GM21737 (cell line): Measurements from ENCODE around the gene SERPINA12.

Experiments used
- ATAC-seq: cut with Tn5 transposase; IDR thresholded peaks from one replicate; pipeline ENCODE4 v1.9.1; 2021; ENCODE audit warnings: mild to moderate bottlenecking, moderate library complexity; ENCODE audit not compliant: unreplicated experiment

SERPINA12 gene

GRCh38 chr14:94467728-94468520 is 41.3 kb downstream of the SERPINA12 start:
- ATAC-seq, result no peak

DNA sequence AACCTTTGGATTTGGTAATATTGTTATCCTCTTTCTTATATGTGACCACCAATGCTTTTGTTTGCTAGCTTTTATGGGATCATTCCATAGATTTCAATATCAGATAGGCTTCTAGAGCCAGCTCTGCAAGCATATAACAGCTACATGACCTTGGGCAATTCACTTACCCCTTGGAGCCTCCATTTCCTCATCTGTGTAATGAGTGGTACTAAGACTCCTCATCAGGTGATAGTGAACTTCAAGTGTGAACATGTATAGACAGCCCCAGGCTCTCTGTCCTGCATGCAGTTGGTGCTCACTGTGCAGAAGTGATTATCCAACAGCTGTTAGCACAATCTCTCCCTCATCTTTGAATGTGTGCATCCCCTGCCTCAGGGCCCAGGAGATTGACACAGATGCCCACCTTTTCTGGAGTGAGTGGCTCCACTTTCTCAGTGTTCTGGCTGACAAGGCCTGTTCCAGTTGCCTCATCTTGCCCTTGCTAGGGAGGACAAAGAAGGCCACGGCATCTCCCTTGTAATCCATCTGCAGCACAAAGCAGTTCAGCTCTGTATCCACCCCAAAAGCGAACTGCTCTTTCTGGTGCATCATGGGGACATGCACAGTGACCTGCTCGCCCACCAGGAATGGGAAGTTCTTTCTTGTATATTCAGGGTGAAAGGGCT is 42.4 kb downstream of the SERPINA12 start:
- no peak for ATAC-seq

- ATAC-seq, result no peak
Measured at GRCh38 chr14:94465042-94465441, 44.2 kb downstream of the SERPINA12 start.

DNA sequence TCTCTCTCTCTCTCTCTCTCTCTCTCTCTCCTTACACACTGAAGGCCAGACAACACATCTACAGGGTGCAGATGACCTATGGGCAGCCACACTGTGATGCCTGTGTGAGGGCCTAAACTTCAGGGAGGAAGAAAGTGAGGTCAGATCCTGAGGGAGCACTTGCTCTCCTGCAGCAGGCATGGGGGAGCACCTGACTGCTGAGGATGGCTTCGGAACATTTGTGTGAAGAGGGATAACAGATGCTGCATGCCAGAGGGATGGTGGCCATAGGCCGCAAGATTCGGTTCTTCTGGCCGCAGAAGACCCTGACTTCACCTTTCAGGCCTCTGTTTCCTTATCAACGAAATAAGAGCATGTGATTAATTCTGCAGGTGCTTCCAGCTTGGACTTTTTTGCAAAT is 45.0 kb downstream of the SERPINA12 start:
- ATAC-seq, result no peak

DNA sequence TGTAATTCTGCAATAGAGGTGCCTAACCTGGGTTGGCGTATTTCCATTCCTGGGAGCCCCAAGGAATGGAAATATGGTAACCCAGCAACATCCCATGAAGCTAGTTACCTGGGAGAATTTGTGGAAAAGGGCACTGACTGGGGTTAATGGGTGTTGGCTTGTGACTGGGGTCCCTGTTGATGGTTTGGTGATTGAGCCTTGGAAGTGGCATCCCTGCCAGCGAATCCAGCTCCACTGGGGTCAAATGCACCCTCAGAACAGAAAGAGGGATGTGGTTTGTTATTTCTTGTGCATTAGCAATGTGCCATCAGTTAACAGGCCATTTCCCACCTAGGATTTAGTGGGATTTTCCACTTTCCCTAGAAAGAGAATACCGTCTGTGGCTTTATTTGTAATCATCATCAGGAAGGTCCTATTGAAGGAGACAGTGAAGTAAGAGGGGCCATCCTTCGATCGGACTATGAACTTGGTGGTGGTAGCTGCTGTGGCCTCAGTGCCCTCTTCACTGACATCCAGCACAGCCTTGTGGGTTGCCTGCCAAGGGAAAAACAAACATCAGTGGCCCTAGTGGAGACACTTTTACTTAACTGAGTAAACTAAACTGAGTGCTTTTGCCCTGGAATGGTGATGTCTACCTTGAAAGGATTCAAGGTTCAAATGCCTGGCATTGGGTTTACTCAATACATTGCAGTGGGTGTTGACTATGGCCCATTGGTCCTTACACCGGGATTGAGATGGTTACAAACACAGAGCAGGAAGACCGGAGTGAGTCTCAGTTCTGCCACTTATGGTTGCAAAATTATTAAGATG is 46.3 kb downstream of the SERPINA12 start:
- ATAC-seq, result no peak

DNA sequence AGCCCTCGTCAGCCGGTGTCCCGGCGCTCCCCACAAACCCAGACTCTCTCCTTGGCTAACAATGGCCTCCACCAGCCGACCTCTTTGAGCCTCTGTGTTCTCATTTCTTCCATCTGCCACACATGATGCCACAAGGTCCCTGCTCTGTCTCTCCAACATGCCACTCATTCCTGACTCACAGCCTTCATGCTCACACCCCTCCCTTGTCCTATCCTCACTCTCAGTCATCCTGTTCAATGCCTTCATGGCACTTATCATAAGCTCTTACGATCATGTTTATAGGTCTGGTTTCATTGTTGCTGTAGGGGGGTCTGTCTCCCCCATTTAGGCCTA is 47.1 kb downstream of the SERPINA12 start:
- no peak for ATAC-seq

DNA sequence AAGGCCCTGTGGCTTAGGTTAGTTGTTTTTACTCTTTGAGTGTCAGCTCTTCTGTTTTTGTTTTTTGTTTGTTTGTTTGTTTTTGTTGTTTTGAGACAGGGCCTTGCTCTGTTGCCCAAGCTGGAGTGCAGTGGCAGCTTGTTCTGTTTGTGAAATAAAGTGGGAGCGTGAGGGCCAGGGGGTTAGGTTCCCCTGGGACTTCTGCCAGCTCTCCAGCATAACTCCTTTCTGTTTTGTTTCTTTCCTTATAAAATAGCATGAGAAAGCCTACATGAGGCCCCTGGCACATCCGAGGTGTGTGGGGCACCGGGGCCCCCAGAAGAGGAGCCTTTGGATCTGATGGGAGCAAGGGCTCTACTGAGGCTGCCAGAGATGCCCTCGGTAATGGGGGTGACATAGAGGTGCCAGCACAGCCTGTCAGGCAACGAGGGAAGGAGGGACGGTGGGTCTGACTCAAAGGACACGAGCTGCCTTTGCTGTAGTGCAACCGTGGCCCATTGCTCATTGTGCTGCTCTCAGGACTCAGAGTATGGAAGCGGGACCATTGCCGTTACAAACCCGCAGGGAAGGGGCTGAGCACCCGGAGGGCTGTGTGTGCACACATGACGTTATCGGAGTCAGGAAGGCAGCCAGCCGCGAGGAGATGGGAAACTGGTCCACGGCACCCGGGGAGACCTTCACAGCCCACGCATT is 47.6 kb downstream of the SERPINA12 start:
- ATAC-seq, result no peak

- ATAC-seq, result no peak
Measured at GRCh38 chr14:94460631-94461416, 48.4 kb downstream of the SERPINA12 start.

DNA sequence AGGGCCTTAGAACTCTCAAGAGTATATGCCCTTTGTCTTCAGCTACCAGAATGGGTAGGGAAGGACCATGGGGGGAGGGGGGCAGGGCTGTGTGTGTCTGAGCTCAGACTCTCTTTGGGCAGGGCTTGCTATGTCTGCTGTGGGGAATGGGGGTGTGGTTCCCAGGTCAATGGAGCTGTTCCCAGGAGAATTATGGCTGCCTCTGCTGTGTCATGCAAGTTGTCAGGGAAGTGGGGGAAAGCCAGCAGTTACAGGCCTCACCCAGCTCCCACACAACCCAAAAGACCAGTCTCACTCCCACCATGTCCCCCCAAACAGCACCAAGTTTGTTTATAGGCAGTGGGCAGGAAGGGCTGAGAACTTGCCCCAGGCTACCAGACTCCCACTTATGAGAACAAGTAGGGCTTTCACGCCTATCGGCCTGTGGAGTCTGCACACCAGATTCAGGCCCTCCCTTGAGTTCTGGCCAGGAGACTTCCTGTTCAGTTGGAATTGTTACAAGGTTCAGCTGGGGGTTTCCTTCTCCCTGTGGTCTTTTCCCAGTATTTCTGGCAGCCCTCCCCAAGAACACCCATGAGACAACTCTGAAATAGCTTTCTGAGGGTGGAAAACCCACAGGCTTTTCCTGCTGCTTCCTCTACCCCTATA is 50.6 kb downstream of the SERPINA12 start:
- ATAC-seq, result no peak

DNA sequence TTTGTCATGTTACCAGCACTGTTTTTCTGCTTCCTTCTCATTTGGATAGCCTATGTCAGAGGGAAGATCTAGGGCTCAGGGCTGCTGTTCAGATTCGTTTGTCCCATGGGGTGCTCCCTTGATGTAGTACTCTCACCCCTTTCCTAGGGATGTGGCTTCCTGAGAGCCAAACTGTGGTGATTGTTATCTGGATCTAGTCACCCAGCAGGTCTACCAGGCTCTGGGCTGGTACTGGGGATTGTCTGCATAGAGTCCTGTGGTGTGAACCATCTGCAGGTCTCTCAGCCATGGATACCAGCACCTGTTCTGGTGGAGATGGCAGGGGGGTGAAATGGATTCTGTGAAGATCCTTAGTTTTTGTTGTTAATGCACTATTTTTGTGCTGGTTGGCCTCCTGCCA is 51.2 kb downstream of the SERPINA12 start:
- ATAC-seq, result no peak

DNA sequence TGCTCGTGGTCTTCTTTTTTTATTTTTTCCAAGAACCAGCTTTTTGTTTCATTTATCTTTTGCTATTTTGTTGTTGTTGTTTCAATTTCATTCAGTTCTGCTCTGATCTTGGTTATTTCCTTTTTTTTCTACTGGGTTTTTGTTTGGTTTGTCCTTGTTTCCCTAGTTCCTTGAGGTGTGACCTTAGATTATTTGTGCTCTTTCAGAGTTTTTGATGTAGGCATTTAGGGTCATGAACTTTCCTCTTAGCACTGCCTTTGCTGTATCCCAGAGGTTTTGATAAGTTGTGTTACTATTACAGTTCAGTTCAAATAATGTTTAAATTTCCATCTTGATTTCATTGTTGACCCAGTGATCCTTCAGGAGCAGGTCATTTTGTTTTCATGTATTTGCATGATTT is 53.3 kb downstream of the SERPINA12 start:
- ATAC-seq, result no peak

GRCh38 chr14:94451826-94452225 is 57.4 kb downstream of the SERPINA12 start:
- no peak for ATAC-seq

DNA sequence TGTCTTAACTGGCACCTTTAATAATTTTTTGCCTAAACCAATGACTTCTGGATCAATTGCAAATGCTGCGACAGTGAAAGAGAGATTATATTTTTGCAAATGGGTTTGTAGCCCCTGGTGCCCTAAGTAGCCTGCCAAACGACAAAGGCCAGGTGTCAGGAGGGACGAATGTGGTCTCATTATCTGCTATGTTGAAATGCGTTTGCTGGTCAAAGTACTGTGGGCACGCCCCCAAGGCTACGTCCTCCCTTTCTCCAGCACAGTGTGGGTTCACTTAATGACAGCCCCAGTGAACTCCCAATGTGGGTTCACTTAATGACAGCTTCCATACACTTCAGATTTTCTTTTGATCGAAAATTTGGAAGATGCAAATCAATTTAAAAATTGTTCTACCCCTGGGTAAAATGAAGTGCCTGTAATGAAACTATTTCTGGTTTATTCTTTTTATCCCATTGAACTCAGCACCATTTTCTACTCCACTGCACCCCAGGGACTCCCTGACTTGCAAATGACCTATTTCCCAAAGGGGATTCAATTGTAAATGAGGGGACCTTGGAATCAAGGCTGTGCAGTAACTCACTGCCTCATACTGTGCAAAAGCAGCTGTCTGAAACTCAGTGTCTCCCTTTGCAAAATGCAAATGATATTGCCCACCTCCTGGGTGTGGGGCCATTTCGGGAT is 58.0 kb downstream of the SERPINA12 start:
- no peak for ATAC-seq

DNA sequence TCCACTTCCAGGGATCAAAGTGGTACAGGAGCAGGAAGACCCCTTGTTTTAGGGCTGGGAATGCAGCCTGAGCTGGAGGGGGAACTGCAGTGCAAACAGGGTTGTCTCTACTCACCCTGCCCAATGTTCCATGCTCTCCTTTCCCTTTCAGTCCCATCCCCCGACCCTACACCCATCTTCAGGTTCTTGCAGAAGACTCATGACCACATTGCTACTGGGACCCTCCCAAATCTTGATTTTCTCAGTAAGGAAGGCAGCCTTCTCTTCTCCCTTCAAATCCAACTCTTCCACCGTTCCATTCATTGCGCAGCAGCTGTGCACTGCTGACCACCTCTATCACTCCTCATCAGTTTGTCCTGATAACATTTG is 58.6 kb downstream of the SERPINA12 start:
- no peak for ATAC-seq

GRCh38 chr14:94449930-94450329 is 59.3 kb downstream of the SERPINA12 start:
- ATAC-seq, result no peak

- no peak for ATAC-seq
Measured at GRCh38 chr14:94448071-94448808, 61.0 kb downstream of the SERPINA12 start.

- ATAC-seq, result no peak
Measured at GRCh38 chr14:94447206-94447605, 62.1 kb downstream of the SERPINA12 start.

DNA sequence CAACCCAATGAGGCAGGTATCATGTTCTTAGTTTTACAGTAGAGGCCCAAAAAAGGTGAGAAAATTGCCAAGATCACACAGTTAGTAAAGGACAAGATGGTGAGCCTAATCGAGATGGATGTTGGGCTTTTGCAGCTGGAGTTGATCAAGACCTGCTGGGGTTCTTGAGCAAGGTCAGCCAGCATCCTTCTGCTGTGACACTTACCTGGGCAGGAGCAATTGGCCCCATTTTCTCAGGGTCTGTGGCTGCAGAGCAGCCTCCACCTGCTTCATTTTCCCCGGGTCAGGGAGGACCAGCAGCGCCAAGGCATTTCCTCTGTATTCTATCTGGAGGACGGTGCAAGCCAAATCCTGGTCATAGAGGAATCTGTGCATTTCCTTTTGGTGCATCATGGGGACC is 63.1 kb downstream of the SERPINA12 start:
- ATAC-seq, result no peak

DNA sequence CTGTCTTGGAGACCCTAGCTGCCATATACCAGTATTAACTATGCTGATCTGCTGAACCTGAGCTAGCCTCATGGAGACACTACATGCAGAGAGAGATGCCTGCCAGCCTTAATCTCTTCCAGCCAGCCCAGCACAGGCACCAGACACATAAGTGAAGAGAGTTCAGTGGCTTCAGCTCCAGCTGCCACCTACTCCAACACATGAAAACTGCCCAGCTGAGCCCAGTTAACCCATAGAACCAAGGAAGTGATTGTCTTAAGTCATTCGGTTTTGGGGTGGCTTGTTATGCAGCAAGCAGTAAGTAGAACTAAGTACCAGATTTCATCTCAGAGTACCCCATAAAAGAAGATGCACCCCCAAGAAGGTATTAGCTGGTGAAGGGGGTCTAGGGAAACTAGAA is 64.3 kb downstream of the SERPINA12 start:
- no peak for ATAC-seq
